ENCODE results near the gene SORCS2.

DNA sequence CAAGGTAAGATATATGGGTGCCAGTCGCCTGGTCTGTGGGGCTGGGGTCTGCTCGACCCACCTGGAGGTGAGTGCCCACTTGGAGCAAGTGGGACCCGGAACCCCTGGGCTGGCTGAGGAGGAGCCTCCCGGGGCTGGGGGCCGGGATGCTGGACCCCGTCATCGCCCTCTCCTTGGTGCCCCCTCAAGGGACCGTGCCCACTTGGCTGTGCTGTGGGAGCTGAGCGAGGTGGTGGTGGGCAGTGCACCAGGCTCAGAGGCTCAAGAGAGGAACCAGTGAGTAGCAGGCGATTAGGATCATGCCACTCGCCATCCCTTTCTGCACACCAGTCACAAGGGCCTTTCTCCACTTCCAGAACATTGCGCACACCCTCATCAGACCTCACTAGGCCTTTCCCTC lies 446.2 kb downstream of the SORCS2 start:
- TF ChIP-seq POLR2AphosphoS5 (IDR thresholded peaks at IDR 0.05; ENCODE audit: borderline replicate concordance, low read depth, low read length), result no peak
- TF ChIP-seq EZH2 (IDR thresholded peaks at IDR 0.05), result no peak

All from SK-N-MC (cell line).